HCT116 (cell line): Measurements from ENCODE around the gene VAMP2. TPM values are rescaled to one million over a fixed set of nuclear protein-coding genes. Genes with fewer than 3 reads are reported as not detected.

ENCODE experiments used
- ATAC-seq: fragments of 200-7000 bp; cut with Tn5 transposase; 2 replicates; pipeline ENCODE4 v1.9.1; 2020; ENCODE audit warnings: mild to moderate bottlenecking, moderate library complexity
- BruUV-seq: library from RNA; stranded (reverse); fragments of 400-500 nt; replicated peaks from 2 replicates; lab custom pipeline; 2021; lab: Mats Ljungman, UMichigan
- CTCF ChIA-PET: fragments of 300-600 bp; sonication (Branson Sonifier 250); formaldehyde crosslinking; loops from one replicate; lab custom pipeline; 2021; ENCODE audit warnings: antibody characterized with exemption; lab: Charles Lee
- POLR2A ChIA-PET: fragments of 300-600, 350-600 bp; sonication (Branson Sonifier 250); formaldehyde crosslinking; loops from one replicate; lab custom pipeline; 2021; ENCODE audit warnings: antibody characterized with exemption; lab: Charles Lee
- RAD21 ChIA-PET, 2 experiments: fragments of 300-600 bp; sonication (Branson Sonifier 250); formaldehyde crosslinking; loops; one replicate each; lab custom pipeline; 2023; ENCODE audit warnings: low total read pairs in 2 of 2; ENCODE audit not compliant: uncharacterized antibody in 2 of 2, unreplicated experiment in 2 of 2, low non-redundant PET in 1 of 2; lab: Charles Lee
- DNase-seq: peaks from one replicate; pipeline ENCODE4 v3.0.0-alpha.2; 2010; ENCODE audit warnings: low read depth, low spot score
- H2AFZ ChIP-seq: fragments of 200-600 bp; shearing (Covaris generic), sonication (generic); 2 replicates; pipeline ENCODE4 v1.6.1; 2017; ENCODE audit warnings: low read depth, mixed run types, mixed read lengths, antibody characterized with exemption, low read length; ENCODE audit not compliant: poor library complexity, severe bottlenecking
- H3K27ac ChIP-seq: 2 replicates; pipeline ENCODE4 v1.5.1; 2012; ENCODE audit warnings: low read depth, low read length
- H3K27me3 ChIP-seq: fragments of 200-600 bp; sonication (generic); 2 replicates; pipeline ENCODE4 v1.6.1; 2016; ENCODE audit warnings: mixed run types, low read length, mixed read lengths; ENCODE audit not compliant: insufficient read depth
- H3K36me3 ChIP-seq, 2 experiments: fragments of 200-500 bp in 1 of 2; fragments of 200-600 bp in 1 of 2; sonication (Bioruptor generic) in 1 of 2; sonication (generic) in 1 of 2; 2 replicates each; pipeline versions ENCODE4 v1.5.1 to v1.6.1; 2014 to 2016; ENCODE audit warnings: low read length in 2 of 2, inconsistent platforms in 1 of 2, mixed read lengths in 1 of 2, mixed run types in 1 of 2; ENCODE audit not compliant: insufficient read depth in 2 of 2, control insufficient read depth in 1 of 2
- H3K4me1 ChIP-seq, 2 experiments: fragments of 200-600 bp in 1 of 2; sonication (generic) in 1 of 2; 2 replicates each; pipeline versions ENCODE4 v1.5.1 to v1.6.1; 2012 to 2017; ENCODE audit warnings: low read length in 2 of 2, inconsistent platforms in 1 of 2, mild to moderate bottlenecking in 1 of 2, mixed read lengths in 1 of 2, mixed run types in 1 of 2, moderate library complexity in 1 of 2; ENCODE audit not compliant: insufficient read depth in 2 of 2, control insufficient read depth in 1 of 2
- H3K4me2 ChIP-seq: fragments of 200-600 bp; sonication (generic); 2 replicates; pipeline ENCODE4 v1.6.1; 2017; ENCODE audit warnings: mixed run types, low read length, mixed read lengths
- H3K4me3 ChIP-seq, 2 experiments: fragments of 200-600 bp in 1 of 2; sonication (generic) in 1 of 2; replicated peaks in 1 of 2; 2 replicates each; pipeline ENCODE4 v1.5.1; 2011 to 2016; ENCODE audit warnings: low read length in 2 of 2, control low read depth in 1 of 2, low read depth in 1 of 2, mild to moderate bottlenecking in 1 of 2, mixed read lengths in 1 of 2, mixed run types in 1 of 2
- H3K79me2 ChIP-seq: fragments of 200-600 bp; sonication (generic); 2 replicates; pipeline ENCODE4 v1.6.1; 2017; ENCODE audit warnings: mild to moderate bottlenecking, mixed run types, low read length, moderate library complexity, mixed read lengths; ENCODE audit not compliant: insufficient read depth
- H3K9ac ChIP-seq: fragments of 200-600 bp; sonication (generic); 2 replicates; pipeline ENCODE4 v1.6.1; 2016; ENCODE audit warnings: low read length, mixed read lengths
- H3K9me2 ChIP-seq: fragments of 200-600 bp; sonication (generic), shearing (Covaris generic); 2 replicates; pipeline ENCODE4 v1.6.1; 2017; ENCODE audit warnings: mixed run types, mild to moderate bottlenecking, moderate library complexity; ENCODE audit not compliant: insufficient read depth
- H3K9me3 ChIP-seq, 2 experiments: fragments of 200-500 bp in 1 of 2; fragments of 200-600 bp in 1 of 2; sonication (Bioruptor generic) in 1 of 2; sonication (generic) in 1 of 2; 2 replicates each; pipeline ENCODE4 v1.6.1; 2014 to 2017; ENCODE audit warnings: low read length in 2 of 2, mixed read lengths in 2 of 2, inconsistent platforms in 1 of 2, low read depth in 1 of 2, mild to moderate bottlenecking in 1 of 2, mixed run types in 1 of 2, moderate library complexity in 1 of 2; ENCODE audit not compliant: control insufficient read depth in 1 of 2, insufficient read depth in 1 of 2
- H4K20me1 ChIP-seq: fragments of 200-600 bp; sonication (generic), shearing (Covaris generic); 2 replicates; pipeline ENCODE4 v1.6.1; 2017; ENCODE audit warnings: mixed run types, mild to moderate bottlenecking, moderate library complexity; ENCODE audit not compliant: insufficient read depth
- ATF3 ChIP-seq: IDR thresholded peaks from 2 replicates; pipeline ENCODE4 v1.6.1; 2012
- CEBPB ChIP-seq: IDR thresholded peaks from 2 replicates; pipeline ENCODE4 v1.6.1; 2012; ENCODE audit warnings: low read depth
- EGR1 ChIP-seq: IDR thresholded peaks from 2 replicates; pipeline ENCODE4 v1.6.1; 2012; ENCODE audit warnings: low read depth
- ELF1 ChIP-seq: IDR thresholded peaks from 2 replicates; pipeline ENCODE4 v1.6.1; 2012; ENCODE audit warnings: low read depth, borderline replicate concordance
- FOSL1 ChIP-seq: IDR thresholded peaks from 2 replicates; pipeline ENCODE4 v1.6.1; 2012; ENCODE audit warnings: low read depth
- POLR2A ChIP-seq: IDR thresholded peaks from 2 replicates; pipeline ENCODE4 v1.7.0; 2011; ENCODE audit warnings: borderline replicate concordance; ENCODE audit not compliant: insufficient read depth, insufficient read length; ENCODE audit errors: extremely low read depth
- POLR2AphosphoS5 ChIP-seq: IDR thresholded peaks from 2 replicates; pipeline ENCODE4 v1.6.1; 2011; ENCODE audit warnings: mild to moderate bottlenecking, low read depth, low read length, moderate library complexity
- RAD21 ChIP-seq: IDR thresholded peaks from 2 replicates; pipeline ENCODE4 v1.6.1; 2012; ENCODE audit warnings: low read depth, mild to moderate bottlenecking
- SIN3A ChIP-seq: IDR thresholded peaks from 2 replicates; pipeline ENCODE4 v1.6.1; 2012; ENCODE audit warnings: low read depth
- TCF7L2 ChIP-seq: IDR thresholded peaks from 2 replicates; pipeline ENCODE4 v1.7.0; 2011; ENCODE audit warnings: borderline replicate concordance, inconsistent platforms; ENCODE audit not compliant: insufficient read depth, insufficient read length; ENCODE audit errors: extremely low read depth
- YY1 ChIP-seq: IDR thresholded peaks from 2 replicates; pipeline ENCODE4 v1.6.1; 2011; ENCODE audit warnings: low read length, low read depth, moderate library complexity, mild to moderate bottlenecking; ENCODE audit not compliant: insufficient replicate concordance; ENCODE audit errors: extremely low read depth
- ZBTB33 ChIP-seq: IDR thresholded peaks from 2 replicates; pipeline ENCODE4 v1.6.1; 2011; ENCODE audit warnings: mild to moderate bottlenecking, low read length, moderate library complexity; ENCODE audit not compliant: insufficient replicate concordance; ENCODE audit errors: extremely low read depth
- ZFX ChIP-seq: fragments of 450-650 bp; IDR thresholded peaks from 2 replicates; pipeline ENCODE4 v1.6.1; 2017
- ZNF274 ChIP-seq: fragments of 200-500 bp; sonication (Bioruptor generic); IDR thresholded peaks from 2 replicates; pipeline ENCODE4 v1.6.1; 2014; ENCODE audit warnings: mild to moderate bottlenecking, low read depth, low read length, inconsistent platforms
- intact Hi-C: fragments of 100-400 bp; cut with micrococcal nuclease; formaldehyde crosslinking; loops from 2 replicates; pipeline ENCODE4 v1.10.0; 2022
- total RNA-seq: library from RNA; stranded (reverse); gene quantifications from one replicate; pipeline ENCODE4 v1.2.1, GENCODE V29; 2021; ENCODE audit not compliant: unreplicated experiment
- TF ChIP-seq, protein P1 (sequence below): IDR thresholded peaks from 2 replicates; pipeline ENCODE4 v1.6.1; 2012; ENCODE audit warnings: low read depth
- TF ChIP-seq, protein P2 (sequence below): IDR thresholded peaks from 2 replicates; pipeline ENCODE4 v1.6.1; 2012

Gene VAMP2
- total RNA-seq, 1 experiment from 2014 or later: 35.9 TPM

- ChIA-PET POLR2A (interaction anchor here (1.6 to 2.8 kb wide), 2 partner anchors 45 to 62 kb away, joined by 4 to 14 read pairs; partner anchors contain the start of gene BORCS6), CTCF (interaction anchor here (1.6 to 2.1 kb wide), 2 partner anchors 9 to 10 kb away, joined by 6 to 7 read pairs; no protein-coding TSS in a partner anchor), RAD21 (no interaction called here)
- Histone ChIP-seq H3K9me3 (no peaks in the 10 kb centered on the region), H3K79me2 (no peaks in the 10 kb centered on the region), H3K36me3 (no peaks in the 10 kb centered on the region), H3K9ac (no peak overlapping the region), H3K9me2 (no peaks in the 10 kb centered on the region), H3K4me1 (peaks cover 19 to 57% of the 10 kb centered on the region in 2 experiments), H3K27ac (no peak overlapping the region; the same call in 1 of the 2 replicates), H3K4me2 (peak overlapping the region; percentile 86), H3K4me3 (peak overlapping the region; percentile 20 to 39), H3K27me3 (no peaks in the 10 kb centered on the region), H2AFZ (peak overlapping the region; percentile 65), H4K20me1 (no peaks in the 10 kb centered on the region)
- intact Hi-C loops: loop anchor here (5.0 to 10.0 kb wide), 2 partner anchors 257 to 441 kb away; partner anchors contain the start of genes RPL26, TP53 and WRAP53
- DNase-seq: no peak
- ATAC-seq: no peak
- BruUV-seq: no TSS peak
- TF ChIP-seq POLR2AphosphoS5: no peak
- TF ChIP-seq FOSL1: no peak
- TF ChIP-seq, protein P1, sequence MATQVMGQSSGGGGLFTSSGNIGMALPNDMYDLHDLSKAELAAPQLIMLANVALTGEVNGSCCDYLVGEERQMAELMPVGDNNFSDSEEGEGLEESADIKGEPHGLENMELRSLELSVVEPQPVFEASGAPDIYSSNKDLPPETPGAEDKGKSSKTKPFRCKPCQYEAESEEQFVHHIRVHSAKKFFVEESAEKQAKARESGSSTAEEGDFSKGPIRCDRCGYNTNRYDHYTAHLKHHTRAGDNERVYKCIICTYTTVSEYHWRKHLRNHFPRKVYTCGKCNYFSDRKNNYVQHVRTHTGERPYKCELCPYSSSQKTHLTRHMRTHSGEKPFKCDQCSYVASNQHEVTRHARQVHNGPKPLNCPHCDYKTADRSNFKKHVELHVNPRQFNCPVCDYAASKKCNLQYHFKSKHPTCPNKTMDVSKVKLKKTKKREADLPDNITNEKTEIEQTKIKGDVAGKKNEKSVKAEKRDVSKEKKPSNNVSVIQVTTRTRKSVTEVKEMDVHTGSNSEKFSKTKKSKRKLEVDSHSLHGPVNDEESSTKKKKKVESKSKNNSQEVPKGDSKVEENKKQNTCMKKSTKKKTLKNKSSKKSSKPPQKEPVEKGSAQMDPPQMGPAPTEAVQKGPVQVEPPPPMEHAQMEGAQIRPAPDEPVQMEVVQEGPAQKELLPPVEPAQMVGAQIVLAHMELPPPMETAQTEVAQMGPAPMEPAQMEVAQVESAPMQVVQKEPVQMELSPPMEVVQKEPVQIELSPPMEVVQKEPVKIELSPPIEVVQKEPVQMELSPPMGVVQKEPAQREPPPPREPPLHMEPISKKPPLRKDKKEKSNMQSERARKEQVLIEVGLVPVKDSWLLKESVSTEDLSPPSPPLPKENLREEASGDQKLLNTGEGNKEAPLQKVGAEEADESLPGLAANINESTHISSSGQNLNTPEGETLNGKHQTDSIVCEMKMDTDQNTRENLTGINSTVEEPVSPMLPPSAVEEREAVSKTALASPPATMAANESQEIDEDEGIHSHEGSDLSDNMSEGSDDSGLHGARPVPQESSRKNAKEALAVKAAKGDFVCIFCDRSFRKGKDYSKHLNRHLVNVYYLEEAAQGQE: no peak
- no peak for TF ChIP-seq TCF7L2
- TF ChIP-seq SIN3A: no peak
- TF ChIP-seq ZBTB33: no peak
- TF ChIP-seq POLR2A: no peak
- no peak for TF ChIP-seq EGR1
- no peak for TF ChIP-seq ZNF274
- TF ChIP-seq YY1: no peak
- TF ChIP-seq, protein P2, sequence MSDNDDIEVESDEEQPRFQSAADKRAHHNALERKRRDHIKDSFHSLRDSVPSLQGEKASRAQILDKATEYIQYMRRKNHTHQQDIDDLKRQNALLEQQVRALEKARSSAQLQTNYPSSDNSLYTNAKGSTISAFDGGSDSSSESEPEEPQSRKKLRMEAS: no peak
- no peak for TF ChIP-seq RAD21
- no peak for TF ChIP-seq ZFX
- TF ChIP-seq CEBPB: no peak
- no peak for TF ChIP-seq ELF1
- no peak for TF ChIP-seq ATF3
Measured at GRCh38 chr17:8128125-8128784, 34.5 kb downstream of the VAMP2 start.
